IPS DF 4.7 (cell line): ENCODE results near the gene GRIK4.

ENCODE experiments used
- DNase-seq: peaks from one replicate; pipeline ENCODE4 v3.0.0-alpha.2; 2013; ENCODE audit warnings: low spot score; ENCODE audit errors: extremely low read depth

GRIK4 gene

GRCh38 chr11:120937501-120937900 lies 426.0 kb downstream of the GRIK4 start:
- no peak for DNase-seq

- no peak for DNase-seq
These were observed 426.7 kb downstream of the GRIK4 start for GRCh38 chr11:120938260-120938659.

- DNase-seq, result no peak
These were observed 428.8 kb downstream of the GRIK4 start for GRCh38 chr11:120940160-120940848.

- DNase-seq, result no peak
These were observed 429.5 kb downstream of the GRIK4 start for GRCh38 chr11:120941000-120941399.

GRCh38 chr11:120942701-120943100 lies 431.2 kb downstream of the GRIK4 start:
- no peak for DNase-seq

- no peak for DNase-seq
These were observed 433.5 kb downstream of the GRIK4 start for GRCh38 chr11:120945042-120945441.

GRCh38 chr11:120950880-120951279 lies 439.3 kb downstream of the GRIK4 start:
- no peak for DNase-seq

- peak; percentile 58 for DNase-seq
These were observed 441.2 kb downstream of the GRIK4 start for GRCh38 chr11:120952461-120953434.

- DNase-seq, result no peak
These were observed 442.8 kb downstream of the GRIK4 start for GRCh38 chr11:120954381-120954780.

- DNase-seq, result peak; percentile 46
These were observed 445.4 kb downstream of the GRIK4 start for GRCh38 chr11:120956710-120957495.

- no peak for DNase-seq
These were observed 446.6 kb downstream of the GRIK4 start for GRCh38 chr11:120958185-120958584.

- DNase-seq, result no peak
These were observed 447.6 kb downstream of the GRIK4 start for GRCh38 chr11:120959189-120959588.

GRCh38 chr11:120964857-120965256 lies 453.3 kb downstream of the GRIK4 start:
- DNase-seq, result no peak

- no peak for DNase-seq
These were observed 455.3 kb downstream of the GRIK4 start for GRCh38 chr11:120966840-120967239.

- no peak for DNase-seq
These were observed 458.4 kb downstream of the GRIK4 start for GRCh38 chr11:120969993-120970392.

GRCh38 chr11:120971825-120972224 lies 460.3 kb downstream of the GRIK4 start:
- no peak for DNase-seq

GRCh38 chr11:120972621-120973020 lies 461.1 kb downstream of the GRIK4 start:
- no peak for DNase-seq

GRCh38 chr11:120973501-120973900 lies 462.0 kb downstream of the GRIK4 start:
- DNase-seq, result no peak

- DNase-seq, result no peak
These were observed 462.9 kb downstream of the GRIK4 start for GRCh38 chr11:120974466-120974865.

- no peak for DNase-seq
These were observed 463.4 kb downstream of the GRIK4 start for GRCh38 chr11:120974965-120975364.

- no peak for DNase-seq
These were observed 466.0 kb downstream of the GRIK4 start for GRCh38 chr11:120977266-120978137.
